ENCODE data around the gene ACE. TPM values are rescaled to one million over a fixed set of nuclear protein-coding genes. Genes with fewer than 3 reads are reported as not detected.

Gene ACE
- 10 to 100 TPM; 38.3 to 45.2 TPM for total RNA-seq

DNA sequence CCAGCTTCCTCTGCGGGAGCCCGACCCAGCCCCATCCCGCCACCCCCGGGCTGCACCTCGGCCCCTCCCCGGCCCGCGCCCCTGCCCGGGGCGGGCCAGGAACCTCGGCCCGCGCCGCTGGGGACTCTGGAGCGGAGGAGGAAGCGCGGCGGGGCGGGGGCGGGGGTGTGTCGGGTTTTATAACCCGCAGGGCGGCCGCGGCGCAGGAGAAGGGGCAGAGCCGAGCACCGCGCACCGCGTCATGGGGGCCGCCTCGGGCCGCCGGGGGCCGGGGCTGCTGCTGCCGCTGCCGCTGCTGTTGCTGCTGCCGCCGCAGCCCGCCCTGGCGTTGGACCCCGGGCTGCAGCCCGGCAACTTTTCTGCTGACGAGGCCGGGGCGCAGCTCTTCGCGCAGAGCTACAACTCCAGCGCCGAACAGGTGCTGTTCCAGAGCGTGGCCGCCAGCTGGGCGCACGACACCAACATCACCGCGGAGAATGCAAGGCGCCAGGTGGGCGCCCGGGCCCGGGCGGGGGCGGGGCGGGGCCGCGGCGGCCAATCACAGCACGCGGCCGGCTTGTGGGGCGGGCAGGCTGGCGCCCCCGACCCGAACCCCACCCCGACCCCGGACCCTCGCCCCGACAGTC, at the start of gene ACE:
TSS of gene ACE (plus strand) at position 208 of the 626 bp plus-strand sequence. CDS start at position 242, 34 bp downstream.
- intact Hi-C loops (cut with DNase I) = loop anchor here (5.0 kb wide), 1 partner anchor 50 kb away; no protein-coding TSS in a partner anchor
- H3K9ac ChIP-seq (ENCODE audit: low read depth in 2 of 2, low read length in 2 of 2) = peak within 1 kb of the TSS; percentile 53 to 84
- peaks cover 6% of the 10 kb centered on the region for H3K27me3 ChIP-seq
- peak within 1 kb of the TSS; percentile 80 for H3K27ac ChIP-seq
- H3K9me3 ChIP-seq = no peaks in the 10 kb centered on the region
- TF ChIP-seq, protein P1, sequence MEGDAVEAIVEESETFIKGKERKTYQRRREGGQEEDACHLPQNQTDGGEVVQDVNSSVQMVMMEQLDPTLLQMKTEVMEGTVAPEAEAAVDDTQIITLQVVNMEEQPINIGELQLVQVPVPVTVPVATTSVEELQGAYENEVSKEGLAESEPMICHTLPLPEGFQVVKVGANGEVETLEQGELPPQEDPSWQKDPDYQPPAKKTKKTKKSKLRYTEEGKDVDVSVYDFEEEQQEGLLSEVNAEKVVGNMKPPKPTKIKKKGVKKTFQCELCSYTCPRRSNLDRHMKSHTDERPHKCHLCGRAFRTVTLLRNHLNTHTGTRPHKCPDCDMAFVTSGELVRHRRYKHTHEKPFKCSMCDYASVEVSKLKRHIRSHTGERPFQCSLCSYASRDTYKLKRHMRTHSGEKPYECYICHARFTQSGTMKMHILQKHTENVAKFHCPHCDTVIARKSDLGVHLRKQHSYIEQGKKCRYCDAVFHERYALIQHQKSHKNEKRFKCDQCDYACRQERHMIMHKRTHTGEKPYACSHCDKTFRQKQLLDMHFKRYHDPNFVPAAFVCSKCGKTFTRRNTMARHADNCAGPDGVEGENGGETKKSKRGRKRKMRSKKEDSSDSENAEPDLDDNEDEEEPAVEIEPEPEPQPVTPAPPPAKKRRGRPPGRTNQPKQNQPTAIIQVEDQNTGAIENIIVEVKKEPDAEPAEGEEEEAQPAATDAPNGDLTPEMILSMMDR (IDR thresholded peaks at IDR 0.05) = no peak
- no peaks in the 10 kb centered on the region for H3K36me3 ChIP-seq
- peak within 1 kb of the TSS; percentile 65 for H3K4me3 ChIP-seq
- DNase-seq = peak; percentile 84
- peaks cover 18% of the 10 kb centered on the region for H3K4me1 ChIP-seq

- Histone ChIP-seq H3K36me3 (no peaks in the 10 kb centered on the region), H3K27me3 (no peaks in the 10 kb centered on the region), H3K27ac (no peak overlapping the region), H3K4me1 (peaks cover 14% of the 10 kb centered on the region), H3K4me3 (no peak overlapping the region), H3K9ac (ENCODE audit: low read depth in 2 of 2, low read length in 2 of 2) (no peak overlapping the region), H3K9me3 (no peaks in the 10 kb centered on the region)
- intact Hi-C loops (cut with DNase I) = loop anchor here (5.0 to 10.0 kb wide), 2 partner anchors 48 to 275 kb away; partner anchors contain the start of genes ACE and LIMD2
- no peak for DNase-seq
- TF ChIP-seq, protein P1 (IDR thresholded peaks at IDR 0.05) = no peak
Measured at GRCh38 chr17:63429766-63430165, 47.1 kb upstream of the ACE start.

DNA sequence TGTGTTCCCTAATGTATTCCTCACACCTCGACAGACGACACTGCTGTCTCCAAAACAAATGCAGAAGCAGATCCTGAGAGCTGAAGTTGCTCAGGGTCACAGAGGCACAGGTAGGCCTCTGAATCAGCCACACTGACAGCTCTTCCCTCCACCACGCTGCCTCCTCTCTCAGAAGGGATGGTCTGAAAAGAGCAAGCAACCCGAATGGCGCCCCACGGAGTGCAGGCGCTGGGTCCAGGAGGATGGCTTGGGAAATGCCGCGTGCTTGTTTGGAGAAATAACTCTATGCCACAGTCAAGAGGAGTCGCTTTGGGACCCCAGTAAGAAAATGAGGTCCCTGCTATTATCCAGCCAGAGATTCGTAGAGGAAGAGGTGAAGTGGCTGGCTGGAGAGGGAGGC, 46.6 kb upstream of the ACE start:
- H3K9ac ChIP-seq (ENCODE audit: low read depth in 2 of 2, low read length in 2 of 2) = no peak overlapping the region
- H3K27ac ChIP-seq = no peak overlapping the region
- H3K4me3 ChIP-seq = no peak overlapping the region
- TF ChIP-seq, protein P1 (IDR thresholded peaks at IDR 0.05) = no peak
- H3K4me1 ChIP-seq = peaks cover 14% of the 10 kb centered on the region
- DNase-seq = no peak
- intact Hi-C loops (cut with DNase I) = no loop called here
- H3K27me3 ChIP-seq = no peaks in the 10 kb centered on the region
- no peaks in the 10 kb centered on the region for H3K36me3 ChIP-seq
- H3K9me3 ChIP-seq = no peaks in the 10 kb centered on the region

- peak overlapping the region; percentile 75 for H3K27ac ChIP-seq
- H3K9ac ChIP-seq (ENCODE audit: low read depth in 2 of 2, low read length in 2 of 2) = peak overlapping the region in 1 of 2 donors; percentile 70
- no peak for DNase-seq
Measured at GRCh38 chr17:63431618-63431938, 45.3 kb upstream of the ACE start.

GRCh38 chr17:63431939-63432804, 44.7 kb upstream of the ACE start:
- Histone ChIP-seq H3K27me3 (no peaks in the 10 kb centered on the region), H3K36me3 (no peaks in the 10 kb centered on the region), H3K4me3 (no peak overlapping the region), H3K9me3 (no peaks in the 10 kb centered on the region), H3K27ac (peak overlapping the region; percentile 75), H3K9ac (ENCODE audit: low read depth in 2 of 2, low read length in 2 of 2) (peak overlapping the region in 1 of 2 donors; percentile 70), H3K4me1 (peaks cover 14% of the 10 kb centered on the region)
- intact Hi-C loops (cut with DNase I) = no loop called here
- DNase-seq = peak; percentile 68
- TF ChIP-seq, protein P1 (IDR thresholded peaks at IDR 0.05) = no peak

More at GRCh38 chr17:63431618-63431938, 45.3 kb upstream of the ACE start:
- intact Hi-C loops (cut with DNase I) = no loop called here
- TF ChIP-seq, protein P1 (IDR thresholded peaks at IDR 0.05) = no peak
- peaks cover 14% of the 10 kb centered on the region for H3K4me1 ChIP-seq
- H3K9me3 ChIP-seq = no peaks in the 10 kb centered on the region
- H3K4me3 ChIP-seq = no peak overlapping the region
- no peaks in the 10 kb centered on the region for H3K27me3 ChIP-seq
- no peaks in the 10 kb centered on the region for H3K36me3 ChIP-seq

Measured in colonic mucosa (tissue), 4 donors.